ENCODE measurements around the gene CREB5.

Gene CREB5

DNA sequence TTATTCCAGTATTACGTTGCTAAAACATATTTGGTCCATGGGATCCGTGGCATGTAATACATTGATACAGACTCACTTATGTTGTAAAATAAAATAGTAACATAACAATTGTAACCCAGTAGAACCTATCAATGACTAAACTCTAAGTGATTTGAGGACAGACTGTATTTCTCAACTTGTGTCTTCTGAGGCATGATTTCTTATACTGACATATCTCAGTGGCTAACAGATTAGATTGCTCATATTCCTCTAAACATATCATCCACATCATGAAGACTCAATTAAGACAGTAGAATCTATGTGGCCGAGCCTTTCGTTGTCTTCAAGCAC, 72.3 kb downstream of the CREB5 start:
- Mint-ChIP-seq H3K36me3 (ENCODE audit: low read depth) (no peaks in the 10 kb centered on the region), H3K27ac (no peak overlapping the region), H3K27me3 (ENCODE audit: low read depth) (peaks cover 15% of the 10 kb centered on the region), H3K4me3 (no peak overlapping the region), H3K4me1 (ENCODE audit: low read depth) (peaks cover 2% of the 10 kb centered on the region), H3K9me3 (no peaks in the 10 kb centered on the region)
- no peak for DNase-seq (ENCODE audit: low spot score)

DNA sequence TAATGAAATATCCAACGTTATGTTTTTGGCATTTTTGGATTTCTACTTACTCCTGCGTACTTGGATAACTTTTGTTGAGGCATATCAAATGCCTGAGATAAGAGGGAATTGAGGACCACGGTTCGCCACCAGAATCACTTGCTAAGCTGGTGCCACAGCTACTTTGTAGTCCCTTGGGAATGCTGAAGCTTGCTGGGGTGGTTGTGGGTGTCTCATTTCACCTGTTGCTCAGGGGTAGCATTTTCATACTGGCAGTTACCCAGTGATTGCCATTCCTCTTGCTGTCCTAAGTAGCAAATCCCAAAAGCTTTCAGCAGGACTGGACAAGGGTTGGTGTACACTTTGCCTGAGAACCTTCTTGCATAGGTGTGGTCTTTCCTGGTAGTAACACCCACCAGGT, 75.2 kb downstream of the CREB5 start:
- H3K9me3 Mint-ChIP-seq: no peaks in the 10 kb centered on the region
- no peak overlapping the region for H3K27ac Mint-ChIP-seq

DNA sequence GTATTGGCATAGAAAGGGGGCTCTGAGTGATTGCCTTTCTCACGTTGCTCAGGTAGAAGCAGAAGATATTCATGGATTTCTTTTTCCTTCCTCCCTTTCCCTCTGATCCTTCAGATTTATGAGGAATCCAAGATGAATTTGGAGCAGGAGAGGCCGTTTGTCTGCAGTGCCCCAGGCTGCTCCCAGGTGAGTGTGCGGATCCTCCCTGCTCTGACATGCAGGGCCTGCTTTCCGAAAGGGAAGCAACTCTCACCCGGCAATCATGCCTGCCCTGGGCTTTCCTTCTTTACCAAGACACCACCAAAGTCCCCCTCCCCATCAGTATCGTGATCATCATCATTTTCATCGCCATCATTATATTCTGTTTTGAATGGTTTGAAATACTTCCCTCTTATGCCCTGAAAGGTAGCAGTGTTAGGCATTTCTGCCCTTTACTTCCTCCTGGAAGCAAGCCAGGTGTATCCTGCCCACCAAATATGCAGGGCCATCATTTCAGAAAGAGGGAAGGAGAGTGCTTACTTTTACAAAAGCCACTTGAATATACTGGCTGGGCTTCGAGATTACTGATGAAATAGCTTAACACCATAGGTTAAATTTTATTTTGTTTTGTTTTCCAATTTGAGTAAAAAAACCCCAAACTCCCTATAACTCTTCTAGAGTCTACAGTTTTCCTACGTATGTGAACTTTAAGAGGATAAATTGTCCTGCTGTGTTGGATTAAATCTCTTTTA, 75.9 kb downstream of the CREB5 start:
- Mint-ChIP-seq H3K4me3 (no peak overlapping the region), H3K27ac (no peak overlapping the region), H3K27me3 (ENCODE audit: low read depth) (no peaks in the 10 kb centered on the region), H3K9me3 (no peaks in the 10 kb centered on the region), H3K36me3 (ENCODE audit: low read depth) (no peaks in the 10 kb centered on the region), H3K4me1 (ENCODE audit: low read depth) (no peaks in the 10 kb centered on the region)
- DNase-seq (ENCODE audit: low spot score): no peak

More for the DNA sequence above, 75.2 kb downstream of the CREB5 start:
- H3K36me3 Mint-ChIP-seq (ENCODE audit: low read depth): no peaks in the 10 kb centered on the region
- H3K27me3 Mint-ChIP-seq (ENCODE audit: low read depth): no peaks in the 10 kb centered on the region
- no peak overlapping the region for H3K4me3 Mint-ChIP-seq
- DNase-seq (ENCODE audit: low spot score): no peak
- H3K4me1 Mint-ChIP-seq (ENCODE audit: low read depth): no peaks in the 10 kb centered on the region

DNA sequence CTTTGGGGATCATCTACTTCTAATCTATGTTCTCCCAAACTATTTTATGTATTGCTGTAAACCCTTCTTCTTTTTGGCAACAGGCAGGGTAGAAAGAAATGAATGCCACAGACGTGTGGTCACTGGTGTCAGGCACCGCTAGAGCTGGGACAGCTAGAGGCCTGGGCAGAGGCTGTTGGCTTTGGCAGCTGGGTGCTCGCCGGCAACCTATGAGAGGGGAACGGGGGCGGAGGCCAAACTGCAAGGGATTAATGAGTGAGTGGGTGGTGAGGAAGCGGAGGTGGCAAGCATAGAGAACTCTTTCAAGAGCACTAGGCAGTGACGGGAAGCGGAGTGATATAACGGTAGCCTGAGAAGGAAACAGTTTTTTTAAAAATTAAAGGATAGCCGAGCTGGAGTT, 78.5 kb downstream of the CREB5 start:
- no peaks in the 10 kb centered on the region for H3K9me3 Mint-ChIP-seq
- no peak overlapping the region for H3K4me3 Mint-ChIP-seq
- DNase-seq (ENCODE audit: low spot score): no peak
- no peak overlapping the region for H3K27ac Mint-ChIP-seq
- H3K4me1 Mint-ChIP-seq (ENCODE audit: low read depth): no peaks in the 10 kb centered on the region
- no peaks in the 10 kb centered on the region for H3K36me3 Mint-ChIP-seq (ENCODE audit: low read depth)
- H3K27me3 Mint-ChIP-seq (ENCODE audit: low read depth): no peaks in the 10 kb centered on the region

DNA sequence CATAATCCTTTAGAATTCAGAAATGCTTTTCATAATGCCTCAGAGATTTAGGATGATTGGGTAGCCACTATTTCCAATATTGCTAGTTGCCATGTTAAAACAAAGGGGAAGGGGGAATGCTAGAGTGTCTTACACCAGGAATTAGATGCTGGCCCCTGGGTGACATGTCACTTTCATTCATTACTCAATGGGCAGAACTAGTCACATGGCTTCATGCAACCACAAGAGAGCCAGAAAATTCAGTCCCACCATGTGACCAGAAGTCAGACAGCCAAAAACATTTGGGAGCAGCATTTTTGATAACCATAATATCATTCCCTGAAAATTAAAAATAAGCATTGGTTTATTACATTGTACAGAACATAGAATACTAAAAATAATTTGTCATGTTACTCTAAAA, 81.2 kb downstream of the CREB5 start:
- H3K27ac Mint-ChIP-seq: no peak overlapping the region
- H3K4me1 Mint-ChIP-seq (ENCODE audit: low read depth): no peaks in the 10 kb centered on the region
- H3K27me3 Mint-ChIP-seq (ENCODE audit: low read depth): no peaks in the 10 kb centered on the region
- H3K4me3 Mint-ChIP-seq: no peak overlapping the region
- H3K36me3 Mint-ChIP-seq (ENCODE audit: low read depth): no peaks in the 10 kb centered on the region
- no peak for DNase-seq (ENCODE audit: low spot score)
- no peaks in the 10 kb centered on the region for H3K9me3 Mint-ChIP-seq

DNA sequence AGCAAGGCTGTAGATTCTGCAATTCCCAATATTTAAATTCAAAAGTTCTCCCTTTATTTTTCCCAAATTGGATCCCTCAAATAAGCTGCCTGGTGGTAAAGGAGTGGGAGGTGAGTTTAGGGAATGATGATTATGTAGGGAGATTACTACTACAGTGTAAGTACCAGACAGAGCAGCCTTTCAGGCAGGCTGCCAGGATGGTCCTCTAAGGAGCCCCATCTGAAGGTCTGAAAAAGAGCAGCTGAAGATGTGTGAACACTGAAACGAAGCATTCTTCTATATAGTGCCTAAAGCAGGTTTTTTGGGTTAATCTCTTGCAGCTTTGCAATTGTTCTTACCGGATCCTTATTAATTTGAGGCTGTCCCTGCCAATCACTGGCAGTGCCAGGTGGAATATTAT, 84.7 kb downstream of the CREB5 start:
- no peaks in the 10 kb centered on the region for H3K4me1 Mint-ChIP-seq (ENCODE audit: low read depth)
- no peak overlapping the region for H3K4me3 Mint-ChIP-seq
- no peaks in the 10 kb centered on the region for H3K9me3 Mint-ChIP-seq
- DNase-seq (ENCODE audit: low spot score): no peak
- no peaks in the 10 kb centered on the region for H3K36me3 Mint-ChIP-seq (ENCODE audit: low read depth)
- H3K27ac Mint-ChIP-seq: no peak overlapping the region
- H3K27me3 Mint-ChIP-seq (ENCODE audit: low read depth): peaks cover 2% of the 10 kb centered on the region

DNA sequence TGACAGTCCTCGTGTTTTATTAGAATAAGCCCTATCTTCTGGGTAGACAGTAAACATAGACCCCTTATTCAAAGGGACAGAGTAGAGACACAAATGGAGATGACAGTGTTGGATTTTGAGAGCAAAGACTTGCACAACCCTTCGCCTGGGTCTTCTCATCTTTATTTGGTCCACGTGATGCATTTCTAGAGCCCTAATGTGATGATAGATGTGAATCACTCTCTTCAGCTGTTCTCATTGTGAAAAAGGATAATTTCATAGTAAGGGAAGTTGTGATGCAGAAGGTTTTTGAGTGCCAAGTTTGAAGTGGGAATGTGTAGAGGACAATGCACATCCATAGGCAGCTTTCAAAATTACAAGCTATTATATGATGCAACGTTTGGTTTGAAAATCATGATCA, 86.3 kb downstream of the CREB5 start:
- H3K9me3 Mint-ChIP-seq: no peaks in the 10 kb centered on the region
- peaks cover 2% of the 10 kb centered on the region for H3K27me3 Mint-ChIP-seq (ENCODE audit: low read depth)
- no peaks in the 10 kb centered on the region for H3K4me1 Mint-ChIP-seq (ENCODE audit: low read depth)
- no peak overlapping the region for H3K27ac Mint-ChIP-seq
- no peaks in the 10 kb centered on the region for H3K36me3 Mint-ChIP-seq (ENCODE audit: low read depth)
- no peak overlapping the region for H3K4me3 Mint-ChIP-seq
- DNase-seq (ENCODE audit: low spot score): no peak

DNA sequence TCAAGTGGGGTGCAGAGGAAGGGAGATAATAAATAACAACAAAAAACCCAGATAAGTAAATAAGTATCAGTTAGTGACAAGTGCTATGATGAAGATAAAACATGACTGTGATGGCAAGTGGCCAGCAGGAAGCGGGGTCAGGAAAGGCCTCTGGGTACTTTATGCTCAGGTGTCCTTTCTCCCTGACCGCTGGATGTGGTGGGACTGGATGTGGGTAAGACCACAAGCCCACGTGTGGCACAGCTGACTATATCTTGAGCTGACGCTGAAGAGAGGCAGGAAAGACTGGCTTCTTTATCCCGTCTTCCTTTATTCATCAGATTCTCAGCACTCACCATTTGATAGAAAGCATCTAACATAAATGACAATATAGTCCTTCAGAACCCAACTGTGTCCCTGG, 87.8 kb downstream of the CREB5 start:
- Mint-ChIP-seq H3K36me3 (ENCODE audit: low read depth) (no peaks in the 10 kb centered on the region), H3K27ac (no peak overlapping the region), H3K4me1 (ENCODE audit: low read depth) (no peaks in the 10 kb centered on the region), H3K9me3 (no peaks in the 10 kb centered on the region), H3K4me3 (no peak overlapping the region), H3K27me3 (ENCODE audit: low read depth) (peaks cover 2% of the 10 kb centered on the region)
- DNase-seq (ENCODE audit: low spot score): no peak

DNA sequence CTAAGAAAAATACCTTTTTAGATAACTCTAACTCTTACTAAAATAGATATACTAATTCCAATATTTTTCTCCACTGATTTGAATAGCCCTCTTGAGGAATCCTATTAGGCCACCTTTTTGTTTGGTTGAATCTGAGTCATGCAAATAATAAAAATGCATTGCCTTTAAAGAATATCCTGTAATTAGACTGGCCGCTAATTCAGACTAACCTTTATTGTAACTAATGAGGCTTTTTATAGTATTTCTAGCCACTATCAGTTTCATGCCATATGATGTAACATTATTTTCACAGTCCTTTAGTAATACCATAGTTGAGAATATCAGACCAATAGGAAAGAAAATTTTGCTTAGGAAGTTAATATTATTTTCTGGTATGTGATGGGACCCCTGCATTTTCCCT, 90.1 kb downstream of the CREB5 start:
- Mint-ChIP-seq H3K27ac (no peak overlapping the region), H3K9me3 (no peaks in the 10 kb centered on the region), H3K4me1 (ENCODE audit: low read depth) (no peaks in the 10 kb centered on the region), H3K27me3 (ENCODE audit: low read depth) (peaks cover 4% of the 10 kb centered on the region), H3K4me3 (no peak overlapping the region), H3K36me3 (ENCODE audit: low read depth) (no peaks in the 10 kb centered on the region)
- DNase-seq (ENCODE audit: low spot score): no peak

DNA sequence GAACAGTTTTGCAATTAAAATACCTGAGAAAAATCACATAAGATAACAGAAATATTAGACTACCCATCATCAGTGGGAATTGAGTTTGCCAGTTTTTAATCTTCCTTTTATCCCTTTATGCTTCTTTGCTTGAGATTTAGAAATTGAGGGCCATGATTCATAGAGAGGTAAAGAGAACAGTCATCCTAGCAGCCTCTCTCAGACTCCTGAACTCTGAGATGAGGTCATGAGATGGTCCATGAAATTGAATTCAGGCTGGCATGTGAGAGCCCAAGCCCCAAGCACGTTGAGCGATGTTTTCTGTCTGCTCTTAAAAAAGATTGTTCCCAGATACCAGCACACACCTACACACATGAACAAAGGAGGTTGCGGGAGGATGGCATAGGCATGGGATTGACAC, 91.1 kb downstream of the CREB5 start:
- Mint-ChIP-seq H3K4me1 (ENCODE audit: low read depth) (no peaks in the 10 kb centered on the region), H3K27me3 (ENCODE audit: low read depth) (peaks cover 6% of the 10 kb centered on the region), H3K36me3 (ENCODE audit: low read depth) (no peaks in the 10 kb centered on the region), H3K27ac (no peak overlapping the region), H3K4me3 (no peak overlapping the region), H3K9me3 (no peaks in the 10 kb centered on the region)
- no peak for DNase-seq (ENCODE audit: low spot score)

DNA sequence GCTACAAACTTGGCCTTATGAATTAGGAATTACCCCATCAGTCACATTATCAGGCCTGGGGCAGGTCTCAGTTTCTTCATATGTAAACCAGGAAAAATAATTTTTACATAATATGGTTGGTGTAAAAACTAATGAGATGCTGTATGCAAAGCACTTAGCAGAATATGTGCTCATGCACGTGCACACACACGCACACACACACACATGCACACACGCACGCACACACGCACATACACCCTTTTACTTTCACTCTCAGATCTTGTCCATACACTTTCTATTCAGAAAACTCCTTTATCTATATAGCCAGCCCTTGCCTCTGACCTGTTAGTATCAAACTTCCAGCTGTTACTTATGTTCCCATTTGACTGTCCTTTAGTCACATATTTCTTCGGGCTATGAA, 92.7 kb downstream of the CREB5 start:
- Mint-ChIP-seq H3K4me3 (no peak overlapping the region), H3K27me3 (ENCODE audit: low read depth) (peaks cover 6% of the 10 kb centered on the region), H3K27ac (no peak overlapping the region), H3K36me3 (ENCODE audit: low read depth) (no peaks in the 10 kb centered on the region), H3K9me3 (no peaks in the 10 kb centered on the region), H3K4me1 (ENCODE audit: low read depth) (no peaks in the 10 kb centered on the region)
- no peak for DNase-seq (ENCODE audit: low spot score)

DNA sequence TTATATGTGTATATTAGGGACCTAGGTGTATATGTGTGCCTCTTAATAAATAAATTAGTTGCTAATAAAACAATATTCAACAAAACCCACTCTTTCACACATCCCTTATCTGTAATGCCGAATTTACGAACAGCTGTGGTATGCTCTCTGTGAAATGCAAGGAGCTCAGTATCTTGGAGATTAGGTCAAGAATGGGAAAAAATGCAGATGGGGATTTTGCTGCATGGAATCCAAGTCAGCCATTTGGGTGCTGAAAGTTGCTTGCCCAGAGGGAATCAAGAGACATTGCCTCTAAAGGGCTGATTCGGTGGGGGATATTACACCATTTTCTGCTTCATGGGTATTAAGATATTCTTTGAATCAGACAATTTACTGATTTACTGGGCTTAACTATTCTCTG, 93.5 kb downstream of the CREB5 start:
- no peaks in the 10 kb centered on the region for H3K9me3 Mint-ChIP-seq
- H3K27ac Mint-ChIP-seq: no peak overlapping the region
- no peaks in the 10 kb centered on the region for H3K4me1 Mint-ChIP-seq (ENCODE audit: low read depth)
- H3K27me3 Mint-ChIP-seq (ENCODE audit: low read depth): peaks cover 6% of the 10 kb centered on the region
- no peak for DNase-seq (ENCODE audit: low spot score)
- H3K4me3 Mint-ChIP-seq: no peak overlapping the region
- H3K36me3 Mint-ChIP-seq (ENCODE audit: low read depth): no peaks in the 10 kb centered on the region

DNA sequence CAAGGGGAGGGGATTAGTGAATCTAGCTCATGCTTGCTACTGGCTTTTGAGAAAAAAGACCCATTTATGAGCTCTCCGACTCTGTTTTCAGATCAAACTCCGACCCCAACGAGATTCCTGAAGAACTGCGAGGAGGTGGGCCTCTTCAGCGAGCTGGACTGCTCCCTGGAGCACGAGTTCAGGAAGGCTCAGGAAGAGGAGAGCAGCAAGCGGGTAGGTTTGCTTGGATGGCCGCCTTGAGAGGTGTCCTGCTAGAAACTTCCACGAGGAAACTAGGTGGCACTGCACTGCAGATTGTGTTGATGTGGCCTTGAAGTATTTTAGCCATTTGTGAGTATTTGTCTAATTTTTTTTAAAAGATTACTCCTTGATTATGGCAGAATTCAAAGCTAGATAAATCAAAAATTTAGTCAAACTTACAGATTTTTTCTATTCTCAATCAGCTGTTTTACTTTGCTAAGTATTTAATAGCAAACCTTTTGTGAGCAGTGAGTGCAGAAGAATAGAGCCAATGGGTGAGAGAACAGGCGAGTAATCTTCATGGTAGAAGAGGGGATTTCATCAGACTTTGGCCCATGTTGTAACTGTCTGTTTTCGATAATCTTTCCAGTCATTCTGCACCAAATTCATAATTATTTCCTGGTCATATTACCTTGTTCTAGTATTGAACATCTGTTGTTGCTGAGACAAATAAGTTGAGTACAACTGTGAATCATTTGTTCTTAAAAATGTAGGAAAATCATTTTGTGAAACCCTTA, 95.4 kb downstream of the CREB5 start:
- no peak for DNase-seq (ENCODE audit: low spot score)
- Mint-ChIP-seq H3K4me3 (no peak overlapping the region), H3K36me3 (ENCODE audit: low read depth) (no peaks in the 10 kb centered on the region), H3K27me3 (ENCODE audit: low read depth) (peaks cover 4% of the 10 kb centered on the region), H3K27ac (no peak overlapping the region), H3K9me3 (no peaks in the 10 kb centered on the region), H3K4me1 (ENCODE audit: low read depth) (no peaks in the 10 kb centered on the region)

DNA sequence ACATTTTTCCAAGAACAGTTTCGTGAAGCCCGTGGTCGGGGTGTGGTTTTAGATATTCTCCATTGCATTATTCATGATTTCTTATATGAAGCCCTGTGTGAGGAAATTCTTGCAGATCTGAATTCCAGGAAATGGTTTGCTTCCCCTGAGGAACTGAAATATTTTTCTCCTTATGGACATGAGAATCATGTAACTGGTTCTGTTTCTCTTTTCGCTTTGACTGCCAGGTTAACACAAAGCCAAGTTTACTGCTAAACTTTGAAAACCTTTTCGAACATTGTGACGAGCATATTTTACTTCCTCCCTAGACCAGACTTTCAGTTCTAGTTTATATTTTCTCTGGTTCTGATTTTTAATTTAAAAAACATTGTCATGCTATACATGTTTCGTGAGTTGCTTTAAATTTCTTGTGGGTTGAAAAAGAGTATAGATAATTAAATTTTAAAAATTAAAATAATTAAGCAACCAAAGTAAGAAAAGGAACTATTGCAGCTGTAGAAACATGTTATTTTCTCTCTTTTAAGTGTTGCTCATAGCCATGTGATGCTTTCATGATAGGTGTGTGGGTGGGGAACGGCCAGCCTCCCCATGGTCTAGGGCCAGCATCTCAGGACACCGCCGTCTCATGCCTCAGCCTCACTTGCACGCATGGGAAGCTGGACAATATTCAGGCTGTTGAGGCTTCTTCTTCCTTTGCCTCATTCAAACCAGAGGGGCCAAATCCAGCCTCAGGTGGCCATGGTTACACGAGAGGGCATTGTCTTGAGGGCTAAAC, 97.1 kb downstream of the CREB5 start:
- no peaks in the 10 kb centered on the region for H3K36me3 Mint-ChIP-seq (ENCODE audit: low read depth)

More for the DNA sequence above, 97.1 kb downstream of the CREB5 start:
- Mint-ChIP-seq H3K9me3 (no peaks in the 10 kb centered on the region), H3K27ac (no peak overlapping the region), H3K4me1 (ENCODE audit: low read depth) (no peaks in the 10 kb centered on the region), H3K27me3 (ENCODE audit: low read depth) (peaks cover 4% of the 10 kb centered on the region), H3K4me3 (no peak overlapping the region)
- no peak for DNase-seq (ENCODE audit: low spot score)

All from T-helper 2 cell treated with Interferon-gamma antibody and Interleukin-4, amounts not matched to agents 5 μg/mL and 100 μg/mL, for 36 hours (primary cell).